Stimulated activated CD8-positive, alpha-beta memory T cell treated with anti-CD3 and anti-CD28 coated beads, Interleukin-15, amount 100 ng/mL, for 1 hour (primary cell): ENCODE data around the gene MZT2A.
"Not testable (repeated sequence)": the region's sequence is repeated elsewhere in the genome, so short reads cannot be mapped to it uniquely, and the experiment has no call there.

ENCODE experiments used
- DNase-seq: peaks from one replicate; pipeline ENCODE4 v3.0.0-alpha.2; 2020; ENCODE audit warnings: low read depth

MZT2A gene

DNA sequence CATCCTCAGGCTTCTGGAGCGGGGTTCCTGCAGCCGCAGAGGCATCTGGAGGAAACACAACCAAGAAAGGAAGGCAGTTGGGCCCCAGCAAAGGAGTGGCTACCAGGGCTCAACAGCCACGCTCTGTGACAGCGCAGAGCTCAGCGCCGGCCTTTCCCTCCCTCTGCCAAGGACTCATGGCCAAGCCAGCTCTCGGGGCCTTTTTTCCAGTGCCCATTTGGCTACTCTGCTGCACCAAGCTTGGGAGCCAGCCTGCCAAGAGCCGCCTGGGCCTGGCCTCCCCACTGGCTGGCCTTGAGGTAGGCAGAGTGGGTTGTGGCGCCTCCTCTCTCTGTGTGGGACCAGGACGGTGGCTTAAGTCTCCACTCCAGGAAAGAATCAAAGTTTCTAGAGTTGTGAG is 28.3 kb upstream of the MZT2A start:
- DNase-seq, result no peak

DNA sequence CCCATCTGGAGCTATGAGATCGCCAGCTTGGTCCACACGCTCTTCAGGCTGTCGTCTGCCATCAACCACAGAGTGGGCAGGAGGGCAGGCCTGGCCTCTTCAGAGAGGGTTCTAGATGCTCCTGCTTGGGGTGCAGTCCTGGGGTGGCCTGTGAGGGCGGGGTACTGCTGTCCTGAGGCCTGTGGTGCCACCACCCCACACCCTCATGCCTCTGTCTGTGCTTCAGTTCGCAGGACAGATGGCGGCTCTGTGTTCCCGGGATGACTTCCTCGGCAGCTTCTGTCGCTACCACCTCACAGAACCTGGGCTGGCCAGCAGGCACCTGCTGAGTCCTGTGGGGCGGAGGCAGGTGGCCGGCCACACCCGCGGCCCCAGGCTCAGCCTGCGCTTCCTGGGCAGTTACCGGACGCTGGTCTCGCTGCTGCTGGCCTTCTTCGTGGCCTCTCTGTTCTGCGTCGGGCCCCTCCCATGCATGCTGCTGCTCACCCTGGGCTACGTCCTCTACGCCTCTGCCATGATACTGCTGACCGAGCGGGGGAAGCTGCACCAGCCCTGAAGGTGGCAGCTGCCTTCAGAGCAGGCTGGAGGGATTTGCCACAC is 27.8 kb upstream of the MZT2A start:
- not testable (repeated sequence) for DNase-seq

GRCh38 chr2:131519466-131519865 is 27.3 kb upstream of the MZT2A start:
- DNase-seq, result no peak

GRCh38 chr2:131518531-131518930 is 26.3 kb upstream of the MZT2A start:
- not testable (repeated sequence) for DNase-seq

GRCh38 chr2:131517856-131518255 is 25.7 kb upstream of the MZT2A start:
- DNase-seq, result not testable (repeated sequence)

GRCh38 chr2:131517106-131517831 is 25.1 kb upstream of the MZT2A start:
- no peak for DNase-seq

- DNase-seq, result not testable (repeated sequence)
These were observed 24.4 kb upstream of the MZT2A start for GRCh38 chr2:131516621-131517020.

GRCh38 chr2:131516011-131516410 is 23.8 kb upstream of the MZT2A start:
- no peak for DNase-seq

GRCh38 chr2:131515235-131515634 is 23.0 kb upstream of the MZT2A start:
- not testable (repeated sequence) for DNase-seq

GRCh38 chr2:131514408-131515166 is 22.4 kb upstream of the MZT2A start:
- not testable (repeated sequence) for DNase-seq

DNA sequence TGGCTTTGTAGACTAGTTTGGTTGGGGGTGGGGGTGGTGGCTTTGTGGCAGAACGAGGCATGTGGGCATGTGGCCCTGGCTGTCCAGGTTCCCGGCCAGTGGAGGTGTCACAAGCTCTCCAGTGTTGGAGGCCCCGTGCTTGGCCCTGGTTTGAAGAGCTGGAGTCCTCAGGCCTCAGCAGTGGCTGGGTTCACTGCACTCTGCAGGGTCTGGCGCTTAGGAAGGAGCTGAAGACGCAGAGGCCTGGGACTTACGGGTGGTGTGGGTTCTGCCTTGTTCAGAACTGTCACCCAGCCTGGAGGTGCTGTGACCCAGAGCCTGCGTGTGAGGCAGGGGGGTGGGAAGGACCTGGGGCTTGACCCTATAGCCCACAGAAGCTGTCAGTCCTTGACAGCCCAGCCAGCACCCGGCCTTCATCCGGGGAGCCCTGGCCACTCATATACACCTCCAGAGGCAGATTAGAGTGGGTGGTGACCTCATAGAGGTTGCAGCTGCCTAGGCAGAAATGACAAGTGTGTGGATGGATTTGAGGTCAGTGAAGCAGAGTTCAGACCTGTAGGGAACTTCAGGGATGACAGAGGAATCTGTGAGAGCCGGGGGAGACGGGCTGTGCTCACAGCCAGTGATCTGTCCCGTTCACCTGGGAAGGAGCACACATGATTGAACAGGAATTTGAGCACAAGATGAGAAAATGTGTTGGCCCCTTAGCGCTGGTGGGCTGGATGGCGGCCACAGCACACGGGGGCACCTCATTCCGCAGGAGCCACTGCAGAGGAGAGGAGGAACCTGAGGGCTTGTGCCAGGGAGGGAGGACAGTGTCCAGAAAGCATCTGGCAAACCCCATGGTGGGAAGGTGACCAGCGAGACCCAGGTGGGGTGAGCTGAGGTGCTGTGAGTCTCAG is 20.0 kb upstream of the MZT2A start:
- DNase-seq, result not testable (repeated sequence)

DNA sequence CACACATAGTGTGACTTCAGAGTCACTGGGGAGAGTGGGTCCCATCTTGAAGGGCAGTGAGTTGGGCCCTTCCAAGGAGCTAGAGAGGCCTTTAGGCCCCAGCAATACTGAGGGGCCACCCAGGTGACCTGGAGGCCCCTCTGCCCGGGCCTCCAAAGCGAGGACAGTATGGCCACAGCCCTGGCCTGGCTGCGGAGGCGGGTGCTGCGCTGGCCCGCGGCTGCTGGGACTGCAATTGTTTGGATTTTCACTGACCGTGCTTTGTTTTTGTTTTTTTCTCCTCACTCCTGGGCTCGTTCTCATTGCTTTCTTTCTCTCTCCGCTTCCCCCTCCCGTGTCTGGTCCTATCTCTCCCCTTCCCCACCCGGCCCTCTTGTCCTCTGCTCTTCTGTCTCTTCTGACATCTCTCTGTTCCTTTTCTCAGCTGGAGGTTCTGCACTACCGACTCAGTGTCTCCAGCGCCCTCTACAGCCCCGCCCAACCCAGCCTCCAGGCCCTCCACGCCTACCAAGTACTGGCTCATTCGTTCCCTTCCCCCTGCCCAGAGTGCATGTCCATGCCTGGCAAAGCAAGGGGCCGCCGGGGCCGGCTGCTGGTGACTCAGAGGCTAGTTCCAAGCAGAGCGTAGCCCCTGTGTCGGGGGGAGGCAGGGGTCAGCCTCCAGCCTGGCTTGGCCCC is 19.2 kb upstream of the MZT2A start:
- DNase-seq, result not testable (repeated sequence)

GRCh38 chr2:131509615-131510014 is 17.4 kb upstream of the MZT2A start:
- no peak for DNase-seq

GRCh38 chr2:131504082-131504750 is 12.0 kb upstream of the MZT2A start:
- DNase-seq, result not testable (repeated sequence)

- DNase-seq, result not testable (repeated sequence)
These were observed 11.4 kb upstream of the MZT2A start for GRCh38 chr2:131503587-131503986.

- not testable (repeated sequence) for DNase-seq
These were observed 6.2 kb upstream of the MZT2A start for GRCh38 chr2:131498321-131498973.

DNA sequence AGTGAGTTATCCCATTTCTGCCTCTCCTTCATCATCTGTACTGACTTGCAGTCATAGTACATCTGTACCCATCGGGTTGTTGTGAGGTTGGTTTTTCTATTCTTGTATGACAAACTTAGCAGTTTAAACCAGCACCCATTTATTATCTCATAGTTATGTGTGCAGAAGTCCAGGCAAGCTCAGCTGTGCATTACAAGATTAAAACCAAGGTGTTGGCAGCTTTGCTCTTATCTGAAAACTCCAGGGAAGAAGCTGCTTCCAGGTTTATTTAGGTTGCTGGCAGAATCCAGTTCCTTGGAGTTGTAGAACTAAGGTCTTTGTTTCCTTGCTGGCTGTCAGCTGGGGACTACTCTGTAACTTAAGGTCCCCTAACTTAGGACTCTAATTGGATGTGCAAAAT is 3.3 kb upstream of the MZT2A start:
- DNase-seq, result not testable (repeated sequence)

DNA sequence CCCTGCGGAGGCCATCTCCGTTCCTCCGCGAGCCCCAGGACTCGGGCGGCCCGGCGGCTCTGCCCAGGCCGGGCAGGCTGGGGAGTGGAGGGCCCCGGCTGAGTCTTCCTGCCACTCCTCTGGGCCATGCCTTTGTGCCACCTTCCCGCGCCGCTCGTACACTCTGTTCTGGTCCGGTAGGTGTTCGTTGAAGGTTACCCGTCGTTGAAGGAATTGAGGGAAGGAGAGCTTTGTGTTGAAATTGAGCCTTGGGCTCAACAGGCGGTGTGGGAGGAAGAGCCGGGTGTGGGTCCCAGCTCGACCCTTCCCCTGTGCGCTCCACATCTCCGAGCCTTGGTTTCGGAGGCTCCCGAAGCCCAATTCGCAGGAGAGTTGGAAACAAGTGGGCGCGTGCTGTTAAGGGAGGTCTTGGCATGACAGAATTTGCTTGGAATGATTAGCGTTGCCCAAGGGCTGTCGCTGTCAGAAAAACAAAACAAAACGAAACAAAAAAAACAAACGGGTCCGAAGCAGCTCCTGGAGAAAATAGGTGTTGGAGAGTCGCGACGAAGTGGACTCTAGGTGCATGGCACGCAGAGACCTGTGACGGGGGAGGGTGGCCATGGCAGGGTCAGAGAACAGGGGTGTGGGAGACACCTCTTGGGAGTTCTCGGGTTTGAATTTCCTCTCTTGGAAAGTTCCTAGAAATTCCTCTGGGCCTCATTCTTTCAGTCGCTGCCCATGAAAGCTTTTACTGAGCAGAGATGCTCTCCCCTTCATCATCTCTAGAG is 1.2 kb upstream of the MZT2A start:
- DNase-seq, result no peak

GRCh38 chr2:131492418-131493198 is 411 bp upstream of the MZT2A start:
- peak; percentile 85 for DNase-seq
